GM12892 (cell line): ENCODE measurements around the gene GATB.

ENCODE experiments used
- POLR2A ChIP-seq: IDR thresholded peaks from 2 replicates; pipeline ENCODE4 v1.6.1; 2011; ENCODE audit warnings: low read depth, low read length, control low read depth
- TAF1 ChIP-seq: IDR thresholded peaks from 2 replicates; pipeline ENCODE4 v1.6.1; 2011; ENCODE audit warnings: low read depth, mild to moderate bottlenecking, control low read depth, low read length, borderline replicate concordance

DNA sequence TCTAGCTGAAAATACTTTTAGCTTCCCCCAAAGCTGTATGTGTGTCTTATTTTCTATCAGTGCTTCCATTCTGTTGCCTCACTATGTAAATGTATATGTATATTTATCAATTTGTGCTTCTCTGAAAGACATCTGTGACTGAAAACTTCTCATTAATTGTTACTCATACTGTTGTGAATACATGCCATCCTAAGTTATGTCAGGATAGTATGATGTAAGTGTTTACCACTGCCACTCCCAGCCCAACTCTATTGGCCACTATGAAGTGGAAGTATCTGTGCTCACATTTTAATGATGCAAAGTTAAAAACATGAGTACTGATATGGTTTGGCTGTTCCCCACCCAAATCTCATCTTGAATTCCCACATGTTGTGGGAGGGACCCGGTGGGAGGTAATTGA, 24.4 kb downstream of the GATB start:
- TF ChIP-seq TAF1: no peak
- TF ChIP-seq POLR2A: no peak
